GM12864 (cell line): ENCODE results near the gene GLRA3.
A peak's percentile ranks its signal among the peaks of the same experiment; 100 is the strongest.
"Not testable (repeated sequence)": the region's sequence is repeated elsewhere in the genome, so short reads cannot be mapped to it uniquely, and the experiment has no call there.

Source experiments
- DNase-seq: peaks from one replicate; pipeline ENCODE4 v3.0.0-alpha.2; 2011; ENCODE audit warnings: low read depth
- H3K4me3 ChIP-seq: 2 replicates; pipeline ENCODE4 v1.5.1; 2011; ENCODE audit warnings: mild to moderate bottlenecking, low read depth, low read length, control low read depth
- CTCF ChIP-seq: IDR thresholded peaks from 2 replicates; pipeline ENCODE4 v1.5.1; 2011; ENCODE audit warnings: low read depth, mild to moderate bottlenecking, moderate library complexity, low read length, control low read depth, inconsistent platforms; ENCODE audit errors: missing control alignments

The GLRA3 gene

DNA sequence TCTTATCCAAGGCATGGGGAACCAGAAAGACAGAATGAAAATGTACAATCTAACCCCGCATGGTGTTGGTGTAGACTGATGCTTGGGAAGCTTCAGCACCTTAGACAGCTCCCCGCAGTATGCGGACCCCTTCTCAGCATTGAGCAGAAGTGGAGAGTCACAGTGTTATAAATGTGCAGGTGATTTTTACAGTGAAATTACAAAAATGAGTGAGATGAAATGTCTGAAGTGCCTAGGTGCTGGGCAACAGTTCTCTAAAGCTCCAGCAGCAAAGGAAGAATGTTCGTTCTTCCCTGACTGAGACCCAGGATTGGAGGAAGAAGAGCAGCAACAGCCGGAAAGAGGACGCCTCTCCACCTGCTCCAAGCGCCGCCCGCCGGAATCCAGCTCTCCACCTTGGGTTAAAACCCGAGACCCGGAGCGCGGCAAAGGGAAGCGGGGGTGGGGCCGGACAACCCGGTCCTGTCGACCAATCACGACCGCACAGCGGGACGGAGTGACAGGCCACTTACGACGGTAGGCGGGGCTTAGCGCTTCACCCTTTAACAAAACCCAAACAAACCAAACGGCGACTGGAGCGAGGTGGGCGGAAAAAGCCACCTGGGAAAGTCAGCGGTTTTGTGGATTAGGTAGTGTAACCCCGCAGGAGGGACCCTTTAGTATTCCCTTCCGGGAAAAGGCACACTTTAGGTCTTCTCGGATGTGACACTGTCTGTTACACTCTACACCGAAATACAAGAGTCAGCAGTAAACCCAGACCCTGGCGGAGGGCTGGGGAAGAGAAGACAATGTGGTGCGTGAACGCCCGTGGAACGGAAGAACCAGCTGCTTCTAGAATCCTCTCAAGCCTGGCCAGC, at the start of gene GLRA3:
Gene GLRA3, minus strand, starts transcription at position 403 of the 857 bp plus-strand sequence. CDS start 436 bp downstream, outside the sequence.
- H3K4me3 ChIP-seq = no peak within 1 kb of the TSS
- TF ChIP-seq CTCF = no peak

GRCh38 chr4:174874898-174875297, 45.9 kb upstream of the GLRA3 start:
- no peak for TF ChIP-seq CTCF
- no peak overlapping the region for H3K4me3 ChIP-seq
- no peak for DNase-seq

More for the DNA sequence above, at the start of gene GLRA3:
- DNase-seq = peak; percentile 2

GRCh38 chr4:174873931-174874330, 44.9 kb upstream of the GLRA3 start:
- no peak overlapping the region for H3K4me3 ChIP-seq
- DNase-seq = no peak
- peak; percentile 16 for TF ChIP-seq CTCF

GRCh38 chr4:174873146-174873545, 44.1 kb upstream of the GLRA3 start:
- H3K4me3 ChIP-seq, DNase-seq: not testable (repeated sequence)

- no peak for TF ChIP-seq CTCF
- H3K4me3 ChIP-seq = no peak overlapping the region
- DNase-seq = no peak
Measured at GRCh38 chr4:174871407-174871806, 42.4 kb upstream of the GLRA3 start.

- TF ChIP-seq CTCF = no peak
- DNase-seq = no peak
- H3K4me3 ChIP-seq = no peak overlapping the region
Measured at GRCh38 chr4:174870311-174870710, 41.3 kb upstream of the GLRA3 start.

DNA sequence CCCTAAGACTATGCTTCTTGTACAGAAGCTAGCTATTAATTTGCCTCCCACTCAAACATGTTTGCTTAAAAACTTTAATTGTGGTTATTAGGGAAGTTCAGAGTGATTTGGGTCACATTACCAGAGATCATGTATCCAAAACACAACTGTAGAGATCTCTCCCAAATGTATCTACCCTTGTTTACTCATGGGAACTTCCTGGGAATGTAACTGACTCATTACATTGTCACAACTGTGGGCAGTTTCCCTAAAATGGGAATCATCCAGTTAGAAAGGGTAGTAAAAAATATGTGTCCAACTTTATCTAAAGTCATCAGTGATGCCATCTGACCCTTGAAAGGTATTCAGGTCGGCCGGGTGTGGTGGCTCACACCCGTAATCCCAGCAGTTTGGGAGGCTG, 40.3 kb upstream of the GLRA3 start:
- no peak for TF ChIP-seq CTCF
- H3K4me3 ChIP-seq = no peak overlapping the region
- no peak for DNase-seq
